Natural killer cell (primary cell): ENCODE data around the gene MSI2. TPM values are rescaled to one million over a fixed set of nuclear protein-coding genes. Genes with fewer than 3 reads are reported as not detected.

Experiments
- ATAC-seq, 3 donors: fragments of 150-1000 bp in 2 of 3; fragments of 200-7000 bp in 1 of 3; cut with Tn5 transposase; 1 replicate in 1 of 3; 2 replicates in 2 of 3; pipeline ENCODE4 v1.10.0; 2021; ENCODE audit warnings: mild to moderate bottlenecking in 2 of 3, moderate library complexity in 2 of 3
- DNase-seq, 2 donors: peaks; one replicate each; pipeline versions ENCODE4 v3.0.0 to v3.0.0-alpha.2; 2013 to 2021; ENCODE audit warnings: mixed read lengths in 1 of 2
- H3K27ac ChIP-seq: one replicate; pipeline ENCODE4 v1.5.1; 2013; ENCODE audit warnings: mild to moderate bottlenecking, low read length
- H3K27me3 ChIP-seq: one replicate; pipeline ENCODE4 v1.6.1; 2013; ENCODE audit warnings: low read length; ENCODE audit not compliant: control insufficient read depth, insufficient read depth
- H3K36me3 ChIP-seq: one replicate; pipeline ENCODE4 v1.6.1; 2013; ENCODE audit warnings: low read length; ENCODE audit not compliant: control insufficient read depth, insufficient read depth
- H3K4me1 ChIP-seq: one replicate; pipeline ENCODE4 v1.6.1; 2013; ENCODE audit warnings: low read length; ENCODE audit not compliant: control insufficient read depth, insufficient read depth
- H3K4me3 ChIP-seq: one replicate; pipeline ENCODE4 v1.5.1; 2013; ENCODE audit warnings: low read length
- H3K9me3 ChIP-seq: one replicate; pipeline ENCODE4 v1.6.1; 2013; ENCODE audit warnings: low read length; ENCODE audit not compliant: control insufficient read depth, insufficient read depth
- H3K27ac Mint-ChIP-seq, 2 donors: one replicate each; pipeline ENCODE4 v1.8.0; 2022; ENCODE audit warnings: mild to moderate bottlenecking in 2 of 2, mixed read lengths in 2 of 2, moderate library complexity in 1 of 2
- H3K27me3 Mint-ChIP-seq, 2 donors: one replicate each; pipeline ENCODE4 v1.8.0; 2022; ENCODE audit warnings: low read depth in 2 of 2, mixed read lengths in 2 of 2
- H3K36me3 Mint-ChIP-seq: one replicate; pipeline ENCODE4 v1.8.0; 2022; ENCODE audit warnings: mixed read lengths
- H3K4me1 Mint-ChIP-seq, 2 donors: one replicate each; pipeline ENCODE4 v1.8.0; 2022; ENCODE audit warnings: mixed read lengths in 2 of 2
- H3K4me3 Mint-ChIP-seq: one replicate; pipeline ENCODE4 v1.8.0; 2022; ENCODE audit warnings: mild to moderate bottlenecking, moderate library complexity, mixed read lengths
- H3K9me3 Mint-ChIP-seq, 2 donors: one replicate each; pipeline ENCODE4 v1.8.0; 2022; ENCODE audit warnings: mixed read lengths in 2 of 2
- CTCF ChIP-seq: fragments of 200-600 bp; IDR thresholded peaks from one replicate; pipeline ENCODE4 v1.8.0; 2022; ENCODE audit warnings: antibody characterized with exemption
- WGBS: methylation state at CpG from one replicate; pipeline ENCODE4 v1.1.7; 2013; ENCODE audit warnings: missing lambda C conversion rate; ENCODE audit not compliant: insufficient coverage; 5-methylcytosine and 5-hydroxymethylcytosine counted together
- intact Hi-C: fragments of 100-400 bp; cut with micrococcal nuclease; formaldehyde crosslinking; loops from one replicate; pipeline ENCODE4 v1.14.2; 2022
- total RNA-seq, 4 donors: library from RNA; stranded (reverse); fragments of 120-200 nt in 1 of 4; gene quantifications; one replicate each; pipeline versions ENCODE4 v1.2.3 to v1.2.4, GENCODE V29; 2013 to 2022

The MSI2 gene
- total RNA-seq, 3 donors from 2014 or later (not counting 1 experiment from before 2014, with no cell fraction given): 95.5 to 145 (median 96.8) TPM

GRCh38 chr17:57663326-57664070 lies 407.2 kb downstream of the MSI2 start:
- no peak overlapping the region for H3K4me3 Mint-ChIP-seq
- Histone ChIP-seq H3K27me3 (no peaks in the 10 kb centered on the region), H3K36me3 (no peaks in the 10 kb centered on the region), H3K4me1 (peaks cover 4% of the 10 kb centered on the region), H3K9me3 (no peaks in the 10 kb centered on the region), H3K4me3 (no peak overlapping the region), H3K27ac (no peak overlapping the region)
- TF ChIP-seq CTCF: no peak
- H3K27ac Mint-ChIP-seq: no peak overlapping the region
- ATAC-seq (no peak), DNase-seq (no peak)
- intact Hi-C loops: no loop called here
- no peaks in the 10 kb centered on the region for H3K36me3 Mint-ChIP-seq
- WGBS: 94% methylated on average over 14 of the region's 14 CpGs
- H3K4me1 Mint-ChIP-seq: peaks cover 0 to 17% of the 10 kb centered on the region in 2 donors
- no peaks in the 10 kb centered on the region for H3K27me3 Mint-ChIP-seq
- H3K9me3 Mint-ChIP-seq: no peaks in the 10 kb centered on the region

GRCh38 chr17:57665128-57665527 lies 408.8 kb downstream of the MSI2 start:
- no peak for ATAC-seq
- H3K27ac ChIP-seq: no peak overlapping the region

GRCh38 chr17:57665696-57666095 lies 409.4 kb downstream of the MSI2 start:
- peak overlapping the region; percentile 6 for H3K27ac ChIP-seq
- no peak for ATAC-seq

More at GRCh38 chr17:57665128-57665527, 408.8 kb downstream of the MSI2 start:
- H3K4me1 ChIP-seq: peaks cover 4% of the 10 kb centered on the region
- Mint-ChIP-seq H3K4me3 (no peak overlapping the region), H3K9me3 (no peaks in the 10 kb centered on the region), H3K4me1 (peaks cover 0 to 21% of the 10 kb centered on the region in 2 donors), H3K27me3 (no peaks in the 10 kb centered on the region), H3K27ac (peak overlapping the region in 1 of 2 donors; percentile 16), H3K36me3 (no peaks in the 10 kb centered on the region)
- no peaks in the 10 kb centered on the region for H3K9me3 ChIP-seq
- H3K27me3 ChIP-seq: no peaks in the 10 kb centered on the region
- no peak for DNase-seq
- TF ChIP-seq CTCF: no peak
- H3K4me3 ChIP-seq: no peak overlapping the region
- intact Hi-C loops: no loop called here
- WGBS: 90% methylated on average over 5 of the region's 5 CpGs
- no peaks in the 10 kb centered on the region for H3K36me3 ChIP-seq

More at GRCh38 chr17:57665696-57666095, 409.4 kb downstream of the MSI2 start:
- H3K27me3 Mint-ChIP-seq: no peaks in the 10 kb centered on the region
- no peak overlapping the region for H3K27ac Mint-ChIP-seq
- Histone ChIP-seq H3K27me3 (no peaks in the 10 kb centered on the region), H3K4me1 (peaks cover 4% of the 10 kb centered on the region), H3K4me3 (no peak overlapping the region), H3K36me3 (no peaks in the 10 kb centered on the region), H3K9me3 (no peaks in the 10 kb centered on the region)
- H3K4me3 Mint-ChIP-seq: no peak overlapping the region
- no peak for DNase-seq
- H3K4me1 Mint-ChIP-seq: peaks cover 0 to 21% of the 10 kb centered on the region in 2 donors
- H3K9me3 Mint-ChIP-seq: no peaks in the 10 kb centered on the region
- H3K36me3 Mint-ChIP-seq: no peaks in the 10 kb centered on the region
- no peak for TF ChIP-seq CTCF
- 96% methylated on average over 4 of the region's 4 CpGs for WGBS
- intact Hi-C loops: no loop called here
